COLO668 (cell line): ENCODE data around the gene LIPE.

Experiments used
- DNase-seq: peaks from one replicate; lab custom pipeline; 2025; ENCODE audit not compliant: unreplicated experiment; lab: John Stamatoyannopoulos, UW

The LIPE gene

GRCh38 chr19:42388851-42389489, 38.2 kb downstream of the LIPE start:
- no peak for DNase-seq

- DNase-seq: peak; percentile 78
Measured at GRCh38 chr19:42386974-42387707, 40.0 kb downstream of the LIPE start.

GRCh38 chr19:42380155-42380554, 47.0 kb downstream of the LIPE start:
- no peak for DNase-seq

- no peak for DNase-seq
Measured at GRCh38 chr19:42378225-42379215, 48.7 kb downstream of the LIPE start.

GRCh38 chr19:42376177-42376555, 51.0 kb downstream of the LIPE start:
- DNase-seq: no peak

GRCh38 chr19:42375415-42376176, 51.6 kb downstream of the LIPE start:
- no peak for DNase-seq

- DNase-seq: no peak
Measured at GRCh38 chr19:42374826-42375376, 52.3 kb downstream of the LIPE start.

- no peak for DNase-seq
Measured at GRCh38 chr19:42370626-42371175, 56.5 kb downstream of the LIPE start.

- peak; percentile 54 for DNase-seq
Measured at GRCh38 chr19:42370068-42370520, 57.1 kb downstream of the LIPE start.

GRCh38 chr19:42369433-42370067, 57.6 kb downstream of the LIPE start:
- DNase-seq: no peak

GRCh38 chr19:42368765-42369164, 58.4 kb downstream of the LIPE start:
- DNase-seq: no peak

- no peak for DNase-seq
Measured at GRCh38 chr19:42368360-42368759, 58.8 kb downstream of the LIPE start.

GRCh38 chr19:42367929-42368328, 59.3 kb downstream of the LIPE start:
- DNase-seq: no peak

- DNase-seq: no peak
Measured at GRCh38 chr19:42366673-42367072, 60.5 kb downstream of the LIPE start.

- DNase-seq: peak; percentile 10
Measured at GRCh38 chr19:42363614-42364346, 63.4 kb downstream of the LIPE start.

GRCh38 chr19:42362891-42363440, 64.2 kb downstream of the LIPE start:
- DNase-seq: no peak

- DNase-seq: no peak
Measured at GRCh38 chr19:42362342-42362741, 64.8 kb downstream of the LIPE start.

- no peak for DNase-seq
Measured at GRCh38 chr19:42361545-42361910, 65.7 kb downstream of the LIPE start.
